Epithelial cell of esophagus (primary cell): ENCODE results near the gene SEC61G.
A peak's percentile ranks its signal among the peaks of the same experiment; 100 is the strongest.

ENCODE experiments used
- DNase-seq: peaks from one replicate; pipeline ENCODE4 v3.0.0; 2010; ENCODE audit warnings: low read depth
- H3K4me3 ChIP-seq: 2 replicates; pipeline ENCODE4 v1.5.1; 2011; ENCODE audit warnings: mild to moderate bottlenecking, low read length, control low read depth
- CTCF ChIP-seq: IDR thresholded peaks from 2 replicates; pipeline ENCODE4 v1.5.1; 2011; ENCODE audit warnings: low read depth, mild to moderate bottlenecking, low read length, control low read depth, inconsistent platforms; ENCODE audit not compliant: insufficient read depth; ENCODE audit errors: missing control alignments

SEC61G gene

GRCh38 chr7:54792383-54792782, 33.4 kb upstream of the SEC61G start:
- TF ChIP-seq CTCF, result no peak
- DNase-seq, result no peak
- no peak overlapping the region for H3K4me3 ChIP-seq

GRCh38 chr7:54788664-54789063, 29.7 kb upstream of the SEC61G start:
- no peak overlapping the region for H3K4me3 ChIP-seq
- peak; percentile 93 for DNase-seq
- peak; percentile 90 for TF ChIP-seq CTCF

- DNase-seq, result peak; percentile 96
- TF ChIP-seq CTCF, result peak; percentile 4
These were observed 26.2 kb upstream of the SEC61G start for GRCh38 chr7:54785261-54785660.

GRCh38 chr7:54783952-54784351, 24.9 kb upstream of the SEC61G start:
- no peak for TF ChIP-seq CTCF
- H3K4me3 ChIP-seq, result no peak overlapping the region
- no peak for DNase-seq

More at GRCh38 chr7:54785261-54785660, 26.2 kb upstream of the SEC61G start:
- no peak overlapping the region for H3K4me3 ChIP-seq

- no peak overlapping the region for H3K4me3 ChIP-seq
- TF ChIP-seq CTCF, result no peak
- DNase-seq, result no peak
These were observed 23.8 kb upstream of the SEC61G start for GRCh38 chr7:54782829-54783228.

- no peak for DNase-seq
- TF ChIP-seq CTCF, result no peak
- no peak overlapping the region for H3K4me3 ChIP-seq
These were observed 23.3 kb upstream of the SEC61G start for GRCh38 chr7:54782314-54782713.

GRCh38 chr7:54781134-54781920, 22.3 kb upstream of the SEC61G start:
- TF ChIP-seq CTCF, result no peak
- no peak overlapping the region for H3K4me3 ChIP-seq
- DNase-seq, result peak; percentile 12
